Measurements from ENCODE around the gene IL1R1.
"Not testable (repeated sequence)": the region's sequence is repeated elsewhere in the genome, so short reads cannot be mapped to it uniquely, and the experiment has no call there.

The IL1R1 gene

DNA sequence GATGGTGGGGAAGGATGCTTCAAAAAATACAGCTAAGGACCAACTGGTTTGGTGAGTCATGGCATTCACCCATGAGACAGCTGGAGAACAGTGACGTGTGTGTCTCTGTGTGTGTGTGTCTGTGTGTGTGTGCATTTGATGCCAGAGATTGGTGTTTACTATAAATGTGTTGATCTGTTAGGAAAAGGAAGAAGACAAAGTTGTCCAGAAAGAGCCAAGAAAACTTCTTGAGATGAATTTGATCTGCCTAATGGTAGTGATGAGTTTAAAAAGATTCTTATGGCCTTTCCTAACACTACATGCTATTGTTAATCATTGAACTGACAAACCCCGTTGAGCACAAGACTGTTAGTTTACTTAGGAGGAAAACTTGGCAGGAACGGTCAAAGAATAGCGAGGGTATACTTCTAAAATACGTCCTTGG, 36.4 kb upstream of the IL1R1 start:
- no peak overlapping the region for H3K4me3 ChIP-seq (ENCODE audit: low read length)
- TF ChIP-seq, protein P1, sequence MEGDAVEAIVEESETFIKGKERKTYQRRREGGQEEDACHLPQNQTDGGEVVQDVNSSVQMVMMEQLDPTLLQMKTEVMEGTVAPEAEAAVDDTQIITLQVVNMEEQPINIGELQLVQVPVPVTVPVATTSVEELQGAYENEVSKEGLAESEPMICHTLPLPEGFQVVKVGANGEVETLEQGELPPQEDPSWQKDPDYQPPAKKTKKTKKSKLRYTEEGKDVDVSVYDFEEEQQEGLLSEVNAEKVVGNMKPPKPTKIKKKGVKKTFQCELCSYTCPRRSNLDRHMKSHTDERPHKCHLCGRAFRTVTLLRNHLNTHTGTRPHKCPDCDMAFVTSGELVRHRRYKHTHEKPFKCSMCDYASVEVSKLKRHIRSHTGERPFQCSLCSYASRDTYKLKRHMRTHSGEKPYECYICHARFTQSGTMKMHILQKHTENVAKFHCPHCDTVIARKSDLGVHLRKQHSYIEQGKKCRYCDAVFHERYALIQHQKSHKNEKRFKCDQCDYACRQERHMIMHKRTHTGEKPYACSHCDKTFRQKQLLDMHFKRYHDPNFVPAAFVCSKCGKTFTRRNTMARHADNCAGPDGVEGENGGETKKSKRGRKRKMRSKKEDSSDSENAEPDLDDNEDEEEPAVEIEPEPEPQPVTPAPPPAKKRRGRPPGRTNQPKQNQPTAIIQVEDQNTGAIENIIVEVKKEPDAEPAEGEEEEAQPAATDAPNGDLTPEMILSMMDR (IDR thresholded peaks at IDR 0.05; ENCODE audit: insufficient read depth, low read depth, low read length, missing control alignments): no peak
- peak; percentile 66 for DNase-seq (ENCODE audit: low read depth)

DNA sequence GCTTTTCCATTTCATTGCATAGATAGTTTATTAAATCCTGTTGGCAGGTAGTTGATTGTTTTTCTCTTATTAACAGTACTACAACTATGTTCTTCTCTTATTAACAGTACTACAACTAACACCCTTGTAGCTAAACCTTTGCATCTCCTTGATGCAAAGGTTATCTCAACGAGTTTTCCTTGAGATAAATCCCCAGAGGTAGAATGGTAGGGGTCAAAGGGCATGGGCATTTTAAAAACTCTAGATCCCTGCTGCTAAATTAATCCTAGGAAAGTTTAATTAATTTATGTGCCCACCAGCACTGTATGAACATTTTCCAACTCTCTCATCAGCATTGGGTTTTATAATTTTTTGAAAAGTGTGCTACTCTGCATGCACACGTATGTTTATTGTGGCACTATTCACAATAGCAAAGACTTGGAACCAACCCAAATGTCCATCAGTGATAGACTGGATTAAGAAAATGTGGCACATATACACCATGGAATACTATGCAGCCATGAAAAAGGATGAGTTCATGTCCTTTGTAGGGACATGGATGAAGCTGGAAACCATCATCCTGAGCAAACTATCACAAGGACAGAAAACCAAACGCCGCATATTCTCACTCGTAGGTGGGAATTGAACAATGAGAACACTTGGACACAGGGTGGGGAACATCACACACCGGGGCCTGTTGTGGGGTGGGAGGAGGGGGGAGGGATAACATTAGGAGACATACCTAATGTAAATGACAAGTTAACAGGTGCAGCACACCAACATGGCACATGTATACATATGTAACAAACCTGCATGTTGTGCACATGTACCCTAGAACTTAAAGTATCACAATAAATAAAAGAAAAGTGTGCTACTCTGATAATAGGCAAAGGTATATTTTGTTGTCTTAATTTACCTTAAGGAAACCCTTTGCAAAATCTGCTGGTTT, 35.5 kb upstream of the IL1R1 start:
- H3K4me3 ChIP-seq (ENCODE audit: low read length); DNase-seq (ENCODE audit: low read depth): not testable (repeated sequence)

DNA sequence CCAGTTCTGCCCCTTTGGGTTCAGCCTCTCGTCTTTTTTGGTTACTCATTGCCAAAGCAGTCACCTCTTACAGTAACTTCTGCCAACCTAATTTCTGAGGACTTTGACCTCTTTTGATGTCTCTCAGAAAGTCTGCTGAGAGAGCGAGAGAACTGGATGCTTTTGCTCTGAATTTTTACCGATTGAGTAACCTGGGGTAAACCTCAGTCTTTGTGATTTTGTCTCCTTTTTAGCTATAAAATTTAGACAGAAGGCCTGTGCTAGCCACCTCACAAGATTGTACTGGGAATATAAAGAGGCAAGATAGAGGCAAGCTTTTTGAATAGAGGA, 34.8 kb upstream of the IL1R1 start:
- TF ChIP-seq, protein P1 (IDR thresholded peaks at IDR 0.05; ENCODE audit: insufficient read depth, low read depth, low read length, missing control alignments): no peak
- H3K4me3 ChIP-seq (ENCODE audit: low read length): no peak overlapping the region
- DNase-seq (ENCODE audit: low read depth): no peak

DNA sequence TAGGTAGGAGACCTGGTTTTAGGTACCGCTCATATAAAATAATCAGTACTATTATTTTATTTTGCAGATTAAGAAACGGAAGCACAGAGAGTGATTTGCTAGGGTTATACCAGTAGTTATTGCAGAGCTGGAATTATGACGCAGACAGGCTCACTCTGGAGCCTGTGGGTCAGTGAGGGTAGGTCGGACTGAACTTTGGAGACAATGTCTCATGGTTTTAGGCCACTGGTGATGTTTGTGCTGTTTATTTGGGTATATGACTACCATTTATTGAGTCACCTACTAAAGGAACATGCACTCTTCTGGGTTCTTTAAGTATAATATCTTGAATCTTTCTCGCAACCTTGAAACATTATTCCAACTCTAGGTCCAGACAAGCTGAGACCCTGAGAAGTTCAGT, 33.5 kb upstream of the IL1R1 start:
- no peak for DNase-seq (ENCODE audit: low read depth)
- TF ChIP-seq, protein P1 (IDR thresholded peaks at IDR 0.05; ENCODE audit: insufficient read depth, low read depth, low read length, missing control alignments): no peak
- H3K4me3 ChIP-seq (ENCODE audit: low read length): no peak overlapping the region

DNA sequence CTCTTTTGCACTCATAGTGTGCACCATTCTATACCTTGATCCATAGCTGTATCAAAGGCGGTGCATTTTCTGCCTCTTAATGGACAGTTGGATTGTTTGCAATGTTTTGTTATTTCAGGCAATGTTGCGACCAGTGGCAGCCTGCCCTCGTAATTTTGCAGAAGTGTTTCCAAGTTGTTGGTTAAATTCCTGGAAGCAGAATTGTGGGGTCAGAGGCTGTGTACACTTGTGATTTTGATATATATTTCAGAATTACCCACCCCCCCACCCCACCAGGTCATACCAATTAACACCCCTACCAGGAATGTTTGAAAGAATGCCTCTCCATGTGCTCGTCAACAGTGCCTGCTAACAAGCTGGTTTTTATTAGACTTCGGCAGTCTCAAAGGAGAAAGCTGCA, 32.4 kb upstream of the IL1R1 start:
- no peak overlapping the region for H3K4me3 ChIP-seq (ENCODE audit: low read length)
- no peak for DNase-seq (ENCODE audit: low read depth)
- TF ChIP-seq, protein P1 (IDR thresholded peaks at IDR 0.05; ENCODE audit: insufficient read depth, low read depth, low read length, missing control alignments): no peak

DNA sequence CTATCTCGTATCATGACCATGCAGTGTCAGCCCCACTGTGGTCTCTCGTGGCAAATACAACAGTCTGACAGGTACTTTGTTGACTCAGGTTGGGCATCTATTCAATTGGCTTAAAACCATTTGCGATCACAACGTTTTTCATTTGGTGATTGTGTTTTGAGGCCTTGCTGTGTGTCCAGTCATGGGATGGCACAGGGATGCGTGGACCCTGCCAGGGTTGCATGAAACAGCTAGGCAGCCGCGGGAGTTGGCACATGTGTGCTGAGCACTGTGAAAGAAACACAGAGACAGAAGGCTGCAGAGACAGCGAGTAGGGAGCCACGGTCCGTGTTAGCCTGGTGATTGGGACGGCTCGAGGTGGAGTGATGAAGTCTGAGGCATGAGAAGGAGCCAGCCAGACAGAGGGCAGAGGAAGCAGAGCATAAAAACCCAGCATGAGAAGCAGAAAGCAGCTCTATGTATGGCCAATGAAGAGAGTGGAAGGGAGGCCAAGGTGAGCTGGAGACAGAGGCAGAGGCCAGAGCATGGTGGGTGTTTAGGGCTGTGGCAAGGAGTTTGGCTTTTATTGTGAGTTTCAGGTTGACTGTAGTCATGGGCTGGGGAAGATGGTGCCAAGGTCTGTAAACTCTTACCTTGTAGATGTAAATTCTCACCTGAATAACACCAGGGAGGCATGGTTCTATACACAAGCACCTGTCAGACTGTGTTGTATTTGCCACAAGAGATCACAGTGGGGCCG, 31.8 kb upstream of the IL1R1 start:
- H3K4me3 ChIP-seq (ENCODE audit: low read length): no peak overlapping the region
- TF ChIP-seq, protein P1 (IDR thresholded peaks at IDR 0.05; ENCODE audit: insufficient read depth, low read depth, low read length, missing control alignments): no peak
- DNase-seq (ENCODE audit: low read depth): no peak

DNA sequence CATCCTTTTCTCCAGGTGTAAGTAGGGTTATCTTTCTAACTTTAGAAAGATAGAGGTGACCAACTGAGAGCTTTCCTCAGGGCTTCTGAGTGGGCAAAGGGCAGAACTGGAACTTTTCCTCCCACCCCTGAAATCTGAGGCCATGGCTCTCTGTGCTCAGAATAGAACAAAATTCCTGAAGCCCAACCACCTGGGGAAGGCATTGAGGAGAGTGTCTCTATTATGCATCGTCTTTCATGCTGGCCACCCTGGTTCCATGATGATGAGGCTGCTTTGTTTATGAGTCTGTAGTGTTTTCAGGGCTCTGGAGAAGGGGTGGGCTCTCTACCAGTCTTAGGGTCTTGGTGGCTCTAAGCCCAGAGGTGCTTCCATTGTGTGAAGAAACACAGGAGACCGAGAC, 30.7 kb upstream of the IL1R1 start:
- no peak for DNase-seq (ENCODE audit: low read depth)
- no peak overlapping the region for H3K4me3 ChIP-seq (ENCODE audit: low read length)

More for the DNA sequence above, 30.7 kb upstream of the IL1R1 start:
- TF ChIP-seq, protein P1 (IDR thresholded peaks at IDR 0.05; ENCODE audit: insufficient read depth, low read depth, low read length, missing control alignments): no peak

Measured in epithelial cell of esophagus (primary cell).